Measurements from ENCODE around the gene KLF7.

The KLF7 gene

DNA sequence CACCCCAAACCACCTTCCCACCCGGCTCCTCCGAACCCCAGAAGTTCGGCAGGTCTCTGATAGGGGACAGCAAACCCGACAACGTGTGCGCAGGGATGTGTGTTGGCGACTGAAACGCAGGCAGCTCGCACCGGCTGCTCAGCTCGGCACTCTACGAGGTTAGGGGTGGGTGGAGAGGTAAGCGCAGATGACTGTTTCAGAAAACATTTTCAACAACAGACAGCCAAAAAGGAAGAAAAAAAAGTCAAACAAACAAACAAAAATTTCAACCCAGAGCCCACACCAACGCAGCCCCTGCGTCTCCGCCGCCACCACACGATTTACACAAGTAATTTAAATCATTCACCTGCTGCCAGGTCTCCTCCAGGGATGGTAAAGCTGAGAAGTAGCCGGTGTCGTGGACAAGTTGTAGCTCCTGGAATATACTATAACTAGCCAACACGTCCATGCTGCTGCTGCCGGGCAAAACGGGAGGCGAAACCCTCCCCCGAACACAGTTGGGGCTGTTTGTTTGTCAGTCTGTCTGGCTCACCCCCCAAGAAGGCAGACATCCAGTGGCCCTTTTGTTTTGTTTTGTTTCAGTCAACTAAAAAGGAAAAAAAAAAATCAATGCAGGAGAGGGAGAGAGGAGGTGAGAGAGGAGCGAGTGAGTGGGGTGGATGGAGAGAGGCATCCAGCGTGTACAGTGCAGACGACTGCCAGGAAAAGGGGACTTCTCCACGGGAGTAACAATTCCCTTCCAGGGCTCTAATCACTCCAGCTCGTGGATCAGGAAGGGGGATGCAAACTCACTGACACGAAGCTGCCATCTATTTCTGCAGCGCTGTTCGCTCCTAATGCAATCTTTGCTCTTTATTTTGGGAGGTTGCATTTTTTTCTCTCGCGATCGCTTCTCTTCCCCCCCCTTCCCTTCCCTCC, at the start of gene KLF7:
KLF7 (minus strand) TSS at position 828 of the 918 bp plus-strand sequence; CDS start at position 448, 380 bp downstream.
- DNase-seq = peak; percentile 64 to 75

DNA sequence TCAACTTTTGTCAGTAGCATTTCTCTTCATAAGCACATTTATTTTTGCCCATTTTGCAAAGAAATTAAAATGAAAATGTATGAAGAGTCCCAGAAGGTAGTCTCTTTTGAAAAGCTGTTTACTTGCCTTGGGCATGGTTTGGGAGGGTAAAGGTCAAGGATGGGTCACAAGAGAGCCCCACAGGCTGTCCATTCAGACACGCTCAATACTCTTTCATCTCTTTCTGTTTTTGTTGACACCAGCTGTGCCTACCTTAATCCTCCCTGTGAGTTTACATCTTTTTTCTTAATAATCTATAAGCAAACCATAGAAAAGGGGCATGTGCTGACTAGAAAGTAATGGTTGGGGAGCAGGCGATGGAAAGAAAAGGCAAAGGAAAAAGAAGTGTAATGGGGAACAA, 49.6 kb upstream of the KLF7 start:
- no peak for DNase-seq

DNA sequence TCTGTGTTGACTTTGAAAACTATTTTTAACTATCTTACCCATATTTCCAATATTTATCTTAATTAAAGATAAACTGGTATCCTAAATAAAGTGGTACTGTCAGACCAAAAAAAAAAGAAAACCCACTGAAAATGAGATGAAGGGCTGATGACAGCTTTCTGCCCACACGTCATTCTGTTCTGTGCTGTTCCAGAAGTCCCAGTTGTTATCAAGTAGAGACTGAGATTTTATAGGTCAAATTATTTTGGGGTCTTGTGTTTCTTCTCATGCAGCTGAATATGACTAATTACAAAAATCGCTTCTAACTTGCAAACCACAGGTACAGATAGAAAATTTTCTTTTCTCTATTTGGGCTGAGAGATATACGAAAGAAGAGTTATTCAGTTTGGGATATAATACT, 48.7 kb upstream of the KLF7 start:
- DNase-seq = no peak

DNA sequence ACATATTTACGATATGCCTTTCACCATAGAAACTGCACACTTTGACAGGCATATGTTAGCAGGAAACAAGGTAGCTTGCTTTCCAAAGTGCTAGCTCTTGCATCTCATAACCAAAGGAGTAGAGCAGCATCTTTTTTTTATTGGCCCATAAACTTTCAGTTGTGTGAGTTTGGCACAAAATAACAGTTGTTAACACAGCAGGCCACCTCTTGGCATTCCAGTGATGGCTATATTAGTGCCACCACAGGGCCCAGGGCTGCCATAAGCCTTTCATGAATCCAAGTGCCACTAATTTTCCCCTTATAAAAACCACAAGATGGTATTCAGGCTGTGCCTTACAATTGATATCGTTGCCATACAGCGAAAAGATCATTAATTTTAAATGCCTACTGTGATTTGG, 40.3 kb upstream of the KLF7 start:
- no peak for DNase-seq

DNA sequence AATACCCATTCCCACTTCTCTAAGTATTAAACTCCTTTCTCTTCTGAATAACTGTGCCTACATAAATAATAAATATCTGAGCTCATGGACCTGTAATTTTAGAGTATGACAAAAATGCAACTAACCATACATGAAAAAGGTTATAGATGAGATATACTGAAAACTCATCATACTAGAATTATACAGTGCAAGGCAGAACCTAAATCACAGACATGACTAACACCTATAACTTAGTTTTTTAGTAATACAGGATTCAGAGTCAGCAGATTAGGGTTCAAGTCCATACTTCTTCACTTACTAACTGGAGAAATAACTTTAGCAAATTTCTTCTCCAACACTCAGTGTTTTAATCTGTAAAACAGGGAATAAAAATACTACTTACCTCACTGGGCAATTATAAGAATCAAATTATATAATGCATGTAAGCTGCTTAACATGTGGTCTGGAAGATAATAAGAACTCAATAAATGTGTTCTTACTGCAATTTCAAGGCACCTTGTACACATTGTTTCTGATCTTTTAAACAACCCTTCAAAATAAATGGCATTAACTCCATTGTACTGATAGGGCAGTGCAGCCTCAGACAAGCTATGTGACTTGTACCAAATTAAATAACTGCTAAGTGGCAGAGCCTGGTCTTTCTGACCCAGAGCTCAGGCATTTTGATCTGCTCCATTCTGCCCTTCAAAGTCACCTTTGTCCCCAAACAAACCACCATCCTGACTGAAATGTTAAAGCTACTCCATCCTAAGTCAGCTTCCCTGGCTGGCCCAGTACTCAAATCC, 39.6 kb upstream of the KLF7 start:
- DNase-seq = no peak

DNA sequence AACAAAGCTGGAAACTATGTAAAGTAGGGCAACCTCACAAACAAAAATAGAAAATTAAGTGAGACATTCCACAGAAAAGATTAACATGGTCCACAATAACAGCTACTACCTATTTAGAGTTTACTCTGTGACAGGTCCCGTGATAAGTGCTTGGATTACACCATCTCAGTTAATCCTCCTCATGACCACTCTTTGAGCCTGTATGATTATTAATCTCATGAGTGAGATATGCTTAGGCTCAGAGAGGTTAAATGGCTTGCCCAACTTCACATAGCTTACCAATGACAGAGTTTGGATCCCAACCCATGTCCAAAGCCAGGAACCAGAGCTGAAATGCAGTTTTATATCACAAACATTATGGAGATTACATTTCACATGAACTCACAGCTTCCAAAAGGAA, 37.3 kb upstream of the KLF7 start:
- DNase-seq = no peak

DNA sequence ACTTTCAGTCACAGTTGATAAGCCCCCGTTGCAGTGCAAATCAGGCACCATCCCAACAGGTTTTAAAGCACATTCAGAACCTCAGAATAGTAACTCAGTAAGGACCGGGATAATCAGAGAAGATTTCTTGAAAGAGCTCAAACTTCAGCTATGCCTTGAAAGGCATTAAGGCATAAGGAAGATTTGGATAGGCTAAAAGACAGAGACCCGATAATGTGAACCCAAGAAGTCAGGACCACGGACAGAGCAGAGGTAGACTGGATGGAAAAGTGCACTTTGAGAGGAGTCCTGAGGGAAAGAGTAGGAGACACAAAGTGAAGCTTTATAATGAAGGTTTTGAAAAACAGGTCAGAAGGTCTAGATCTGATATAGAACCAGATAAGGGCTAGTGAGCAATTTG, 36.9 kb upstream of the KLF7 start:
- no peak for DNase-seq

DNA sequence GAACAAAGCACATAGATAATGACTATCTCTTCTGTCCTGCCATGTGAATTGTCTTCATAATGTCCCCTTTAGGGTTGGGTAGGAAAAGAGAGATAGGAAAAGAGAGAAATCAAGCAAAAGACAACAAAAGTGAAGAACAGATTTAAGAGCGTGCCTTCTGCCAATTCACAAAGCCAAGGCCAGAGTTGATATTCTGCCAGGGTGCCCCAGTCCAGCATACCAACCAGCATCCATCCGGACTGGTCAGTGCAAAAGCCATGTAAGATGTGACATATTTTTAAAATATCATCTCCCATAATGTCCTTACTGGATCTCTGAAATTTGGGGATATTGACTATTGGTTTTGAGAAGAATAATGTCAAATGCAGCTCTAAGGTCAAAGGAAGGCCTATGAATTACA, 35.7 kb upstream of the KLF7 start:
- DNase-seq = no peak

DNA sequence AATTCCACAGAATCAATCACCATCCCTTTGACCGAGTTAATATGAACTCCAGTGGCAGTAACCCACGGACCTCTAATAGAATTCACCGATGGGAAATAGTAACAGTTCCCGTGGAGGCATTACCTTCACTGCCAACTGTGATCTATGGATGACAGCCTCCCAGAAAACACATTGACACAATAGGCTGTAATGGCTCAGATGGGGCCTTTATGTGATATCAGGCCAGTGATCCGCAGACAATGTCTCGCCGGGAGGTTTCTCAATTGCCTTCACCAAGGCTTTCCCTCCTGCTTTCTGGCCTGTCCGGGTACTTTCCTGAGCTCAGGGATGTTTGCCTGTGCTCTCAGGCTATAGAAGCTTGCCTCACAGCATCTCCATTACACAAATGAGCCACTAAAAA, 34.4 kb upstream of the KLF7 start:
- DNase-seq = no peak

DNA sequence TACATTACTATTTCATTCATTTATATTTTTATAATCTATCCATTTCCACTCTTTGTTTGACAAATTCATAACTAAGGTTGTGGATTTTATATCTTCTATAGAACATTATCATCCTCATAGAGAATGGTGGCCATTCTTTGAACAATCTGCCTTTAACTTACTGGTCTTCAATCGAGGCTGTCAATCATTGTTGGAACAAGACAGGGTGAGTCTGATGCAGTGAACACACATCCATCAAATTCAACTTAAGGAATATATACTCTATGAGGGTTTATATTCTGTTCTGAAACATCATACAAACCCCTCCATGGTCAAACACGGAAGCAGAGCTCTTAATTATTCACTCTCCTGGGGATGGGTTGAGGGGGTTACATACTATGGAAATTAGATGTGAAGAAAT, 28.3 kb upstream of the KLF7 start:
- no peak for DNase-seq

DNA sequence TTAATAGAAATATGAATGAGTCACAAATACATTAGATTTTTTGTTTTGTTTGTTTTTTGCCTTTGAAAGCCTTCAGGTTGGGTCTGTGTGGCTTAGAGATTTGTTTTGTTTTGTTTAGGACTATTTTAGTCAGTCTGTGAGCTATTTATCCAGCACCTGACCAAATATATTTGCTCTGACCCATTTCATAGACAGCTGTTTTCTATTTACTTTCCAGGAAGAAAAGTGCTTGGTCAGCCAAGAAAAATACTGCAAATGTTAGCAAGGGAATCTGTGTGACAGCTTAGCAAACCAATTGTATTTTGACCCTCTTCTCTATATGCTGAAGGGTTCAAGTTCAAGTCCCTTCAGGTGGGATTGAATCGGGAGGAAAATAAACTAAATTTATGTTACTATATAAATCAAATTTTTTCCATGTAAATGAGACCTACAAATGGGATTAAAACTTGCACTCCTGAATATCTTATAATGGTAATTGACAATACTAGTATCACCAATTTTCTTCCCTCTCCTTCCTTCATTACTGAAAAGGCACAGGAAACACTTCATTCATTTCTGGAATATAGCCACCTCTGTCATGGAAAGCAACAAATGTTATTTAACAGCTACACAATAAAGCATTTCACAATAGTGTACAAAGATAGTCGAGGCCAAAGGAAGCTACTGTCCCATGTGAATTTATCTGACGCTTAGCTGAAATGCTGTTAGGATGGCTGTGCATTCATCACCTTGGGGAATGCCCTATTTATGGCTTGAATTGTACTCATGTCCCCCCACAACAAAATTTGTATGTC, 23.1 kb upstream of the KLF7 start:
- no peak for DNase-seq

DNA sequence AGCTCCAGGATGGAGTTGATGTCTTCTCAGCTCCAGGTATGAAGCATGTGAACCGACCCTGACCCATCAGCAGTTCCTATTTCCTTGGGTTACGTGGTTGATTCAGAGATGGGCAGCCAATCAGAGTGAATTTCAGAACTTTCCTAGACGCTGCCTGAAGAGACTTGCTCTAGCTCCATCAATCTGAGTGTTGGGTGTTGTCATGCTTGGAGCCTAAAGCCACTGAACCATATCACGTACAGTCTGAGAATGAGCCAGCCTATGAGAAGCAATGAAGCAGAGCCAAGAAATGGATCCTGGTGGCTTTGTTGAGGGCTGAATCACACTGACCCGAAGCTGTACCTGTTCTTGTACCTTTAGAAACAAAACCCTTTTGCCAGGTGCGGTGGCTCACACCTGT, 19.6 kb upstream of the KLF7 start:
- no peak for DNase-seq

DNA sequence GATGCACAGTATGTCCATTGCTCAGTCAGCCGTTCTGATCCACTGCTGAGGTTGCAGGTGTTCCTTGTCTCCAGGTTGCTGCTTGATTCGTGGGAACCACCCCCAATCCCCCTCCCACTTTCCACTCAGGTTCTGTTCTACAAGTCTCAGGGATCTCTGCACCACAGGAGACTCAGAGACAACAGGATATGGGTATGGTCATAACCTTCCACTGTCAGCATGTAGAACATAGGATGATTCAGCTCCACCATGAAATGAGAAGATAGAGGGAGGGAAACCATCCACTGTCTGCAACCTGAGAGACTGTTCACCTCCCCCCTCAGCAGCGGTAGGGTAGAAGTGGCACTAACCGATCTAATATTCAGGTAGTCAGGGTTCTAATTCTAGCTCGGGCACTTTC, 19.0 kb upstream of the KLF7 start:
- no peak for DNase-seq

DNA sequence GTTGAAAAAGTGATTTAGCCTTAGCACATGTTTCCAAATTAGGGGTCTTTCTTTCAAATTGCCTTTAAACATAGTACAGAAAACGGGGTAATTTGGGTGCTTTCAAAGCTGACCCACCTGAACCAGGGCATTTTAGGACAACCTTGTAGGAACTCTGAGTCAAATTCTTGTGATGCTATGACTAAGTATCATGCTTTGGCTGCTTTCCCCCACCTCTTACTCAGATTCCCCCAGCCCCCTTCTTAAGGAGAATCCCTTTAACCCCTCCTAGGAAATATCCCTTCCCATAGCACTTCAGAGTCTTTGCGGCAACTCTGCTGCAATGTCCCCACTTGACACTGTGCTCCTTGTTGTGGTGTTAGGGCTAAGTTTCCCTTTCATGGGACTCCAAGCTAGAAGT, 18.6 kb upstream of the KLF7 start:
- DNase-seq = no peak

DNA sequence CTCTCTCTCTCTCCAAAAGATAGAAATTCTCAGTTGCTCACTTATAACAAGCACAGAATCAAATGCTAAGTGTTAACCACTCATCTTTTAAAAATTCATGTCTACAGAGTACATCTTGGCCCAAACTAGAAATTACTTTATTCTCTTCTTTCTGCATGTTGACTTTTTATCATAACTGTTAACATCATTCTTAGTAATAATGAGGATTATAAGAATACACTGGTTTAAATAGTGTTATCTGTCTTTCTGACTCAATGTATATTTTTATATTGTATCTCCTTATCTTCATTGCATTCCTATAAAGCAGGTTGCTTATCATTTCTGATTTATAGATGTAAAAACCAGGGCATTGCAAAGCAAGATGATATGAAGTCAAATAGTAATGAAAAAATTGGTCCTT, 17.8 kb upstream of the KLF7 start:
- DNase-seq = no peak

DNA sequence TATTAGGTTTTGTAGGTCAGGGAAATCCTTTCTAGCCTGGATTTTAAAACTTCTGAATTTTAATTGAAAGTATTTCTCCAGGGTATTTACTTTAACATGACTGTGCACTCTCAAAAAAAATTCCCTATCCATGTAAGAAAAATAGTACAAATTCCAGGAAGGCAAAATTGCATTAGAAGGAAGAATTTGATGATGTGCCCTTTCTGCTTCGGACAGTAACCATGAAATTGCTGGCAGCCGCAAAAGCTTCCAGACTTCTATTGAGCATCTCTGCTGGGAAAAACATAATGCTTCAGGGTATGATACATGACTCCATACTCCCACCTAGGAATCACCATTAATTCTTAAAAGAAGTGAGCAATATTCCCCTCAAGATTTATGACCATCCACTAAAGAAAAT, 17.2 kb upstream of the KLF7 start:
- DNase-seq = no peak

DNA sequence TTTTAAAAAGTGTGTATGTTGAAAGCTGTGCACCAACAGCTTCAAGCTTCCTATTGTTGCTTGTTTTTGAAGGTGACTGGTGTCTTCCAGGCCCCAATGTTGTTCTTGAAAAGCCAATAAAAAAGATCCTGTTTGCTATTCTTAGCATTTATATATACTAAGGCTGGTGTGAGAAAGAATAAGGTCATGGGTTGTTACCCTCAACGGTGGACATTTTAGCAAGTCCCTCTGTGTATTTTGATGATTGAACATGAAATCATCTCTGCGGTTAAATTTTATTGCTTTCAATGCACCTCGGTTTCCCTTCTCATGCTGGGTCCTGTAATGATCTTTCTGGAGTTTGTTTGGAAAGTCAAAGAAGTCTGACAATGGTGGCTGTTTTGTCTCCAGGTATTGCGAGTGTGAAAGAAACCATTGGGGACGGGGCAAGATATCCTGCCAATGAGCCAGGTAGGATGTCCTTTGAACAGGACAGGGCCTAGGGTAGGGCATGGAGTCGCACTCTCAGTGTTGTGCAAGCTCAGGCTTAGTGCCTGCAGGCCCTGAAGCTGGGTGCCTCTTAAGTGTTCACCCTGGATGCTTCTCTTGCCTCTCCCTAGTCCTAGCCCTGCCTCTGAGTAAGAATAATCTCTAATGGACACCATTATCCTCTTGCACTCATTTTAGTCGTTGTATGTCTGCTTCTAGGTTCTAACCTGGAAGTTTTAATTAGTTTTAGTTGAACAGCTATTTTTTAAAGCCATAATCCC, 16.0 kb upstream of the KLF7 start:
- DNase-seq = no peak

DNA sequence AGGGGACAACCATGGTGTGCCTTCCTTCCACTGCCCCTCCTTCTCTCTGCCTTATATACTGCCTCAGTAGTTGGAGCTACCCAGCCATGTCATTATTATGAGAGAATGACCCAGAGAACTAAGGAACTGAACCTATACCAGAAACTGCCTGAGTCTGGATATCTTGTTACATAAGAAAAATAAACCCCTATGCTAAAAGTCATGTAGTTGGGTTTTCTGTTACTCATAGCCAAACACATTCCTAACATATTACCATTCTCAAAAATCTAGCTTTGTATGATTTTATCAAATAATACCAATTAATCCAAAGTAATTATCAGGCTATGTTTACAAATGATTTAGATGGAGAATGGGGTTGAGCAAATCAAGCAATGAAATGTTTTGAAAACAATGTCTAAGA, 15.0 kb upstream of the KLF7 start:
- no peak for DNase-seq

DNA sequence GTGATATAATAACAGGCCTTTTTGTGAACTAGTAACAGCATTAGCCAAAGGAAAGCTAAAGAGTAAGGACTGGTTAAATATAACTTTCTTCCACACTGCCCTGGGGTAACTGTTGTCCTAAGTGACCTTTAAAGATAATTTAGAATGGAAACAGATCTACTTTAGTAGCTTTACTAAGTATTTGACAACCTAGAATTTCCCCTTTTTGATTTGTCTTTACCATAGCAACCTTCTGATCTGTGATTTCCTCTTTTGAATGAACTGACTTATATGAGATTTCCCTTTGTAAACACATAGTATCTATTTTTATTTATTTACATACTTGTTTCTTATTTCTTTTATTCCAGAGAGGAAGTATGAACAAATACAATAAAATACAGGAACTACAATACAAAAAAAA, 10.5 kb upstream of the KLF7 start:
- DNase-seq = no peak

DNA sequence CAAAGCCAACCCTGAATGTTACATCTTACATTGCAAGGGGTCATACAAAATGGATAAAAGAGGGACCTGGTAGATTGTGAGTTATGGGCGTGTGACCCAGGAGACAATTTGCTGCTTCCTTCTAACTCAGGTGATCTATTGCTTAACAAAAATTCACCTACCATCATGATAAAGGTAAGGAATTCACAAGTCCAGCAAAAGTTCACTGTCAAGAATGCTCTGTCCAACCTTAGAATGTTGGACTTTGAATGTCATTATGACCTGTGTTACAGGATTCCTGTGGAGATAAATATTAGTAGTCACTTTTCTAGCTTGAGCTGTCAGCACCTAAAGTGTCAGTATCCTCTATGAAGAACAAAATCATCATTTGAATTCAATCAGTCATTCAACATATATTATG, 7.9 kb upstream of the KLF7 start:
- no peak for DNase-seq

DNA sequence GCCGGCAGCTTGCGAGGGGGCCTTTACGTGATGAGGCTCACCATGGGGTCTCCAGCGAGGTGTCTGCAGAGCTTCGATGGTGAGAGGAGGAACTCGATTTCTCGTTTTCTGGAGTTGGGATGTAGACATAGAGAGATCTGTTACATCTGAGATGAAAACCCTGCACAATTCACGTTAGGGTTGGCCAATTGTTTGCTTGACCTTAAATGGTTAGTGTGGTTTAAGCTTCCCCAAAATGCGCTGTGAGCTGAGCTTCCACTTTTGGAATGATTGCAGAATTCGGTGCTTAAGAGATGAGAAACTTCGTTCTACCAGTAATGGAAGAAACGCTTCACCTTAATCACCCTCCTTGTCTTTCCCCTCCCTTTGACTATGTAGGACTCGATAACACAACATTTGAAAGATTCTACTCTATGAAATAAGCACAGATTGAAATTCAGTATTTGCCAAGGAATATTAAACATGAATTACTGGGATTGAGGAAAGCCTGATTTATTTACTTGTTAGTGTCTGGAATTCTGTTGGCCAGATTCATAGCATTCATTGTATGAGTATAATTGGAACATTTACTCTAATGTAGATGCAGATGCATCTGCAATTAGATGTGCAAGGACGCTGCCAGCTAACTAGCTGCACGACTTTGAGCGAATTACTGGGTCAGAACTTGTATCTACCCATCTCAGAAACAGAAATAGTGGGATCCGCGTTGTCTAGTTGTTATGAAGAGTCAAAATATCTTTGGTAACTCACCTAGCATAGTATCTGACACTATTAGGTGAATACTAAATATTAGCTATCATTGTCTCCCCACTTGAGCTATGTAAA, 1.6 kb upstream of the KLF7 start:
- DNase-seq = peak in 1 of 2 experiments; percentile 12

Measured in NCI-H526 (cell line).